GM18868 (cell line): ENCODE measurements around the gene CFAP69.
"Not testable (repeated sequence)": the region's sequence is repeated elsewhere in the genome, so short reads cannot be mapped to it uniquely, and the experiment has no call there.

Source experiments
- ATAC-seq: cut with Tn5 transposase; IDR thresholded peaks from one replicate; pipeline ENCODE4 v1.9.1; 2021; ENCODE audit warnings: mild to moderate bottlenecking, moderate library complexity; ENCODE audit not compliant: unreplicated experiment

The CFAP69 gene

DNA sequence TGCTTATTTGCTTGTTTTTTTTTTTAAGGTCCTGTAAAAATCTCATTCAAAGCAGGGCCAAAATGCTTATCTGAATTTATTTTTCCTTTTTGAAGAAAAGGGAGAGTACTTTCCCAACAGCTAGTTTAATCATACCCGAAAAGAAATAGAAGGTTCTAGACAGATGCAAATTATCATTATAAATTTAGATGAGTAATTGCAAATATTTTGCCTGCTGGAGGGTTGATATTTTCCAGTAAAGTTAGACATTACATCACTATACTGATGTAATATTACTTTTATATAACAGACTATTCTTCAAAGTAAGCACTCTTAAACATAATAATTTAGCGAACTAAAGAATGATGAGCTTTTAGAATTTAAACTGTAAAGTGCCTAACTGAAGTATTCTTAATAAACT lies 14.1 kb upstream of the CFAP69 start:
- ATAC-seq, result no peak

- no peak for ATAC-seq
Measured at GRCh38 chr7:90231304-90231703, 13.7 kb upstream of the CFAP69 start.

DNA sequence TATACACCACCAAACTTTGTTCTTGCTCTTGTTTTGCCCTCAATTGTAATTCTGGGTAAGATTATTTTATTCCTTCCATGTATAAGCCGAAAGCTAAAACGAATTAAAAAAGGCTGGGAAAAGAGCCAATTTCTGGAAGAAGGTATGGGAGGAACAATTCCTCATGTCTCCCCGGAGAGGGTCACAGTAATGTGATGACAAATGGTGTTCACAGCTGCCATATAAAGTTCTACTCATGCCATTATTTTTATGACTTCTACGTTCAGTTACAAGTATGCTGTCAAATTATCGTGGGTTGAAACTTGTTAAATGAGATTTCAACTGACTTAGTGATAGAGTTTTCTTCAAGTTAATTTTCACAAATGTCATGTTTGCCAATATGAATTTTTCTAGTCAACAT lies 12.5 kb upstream of the CFAP69 start:
- no peak for ATAC-seq

DNA sequence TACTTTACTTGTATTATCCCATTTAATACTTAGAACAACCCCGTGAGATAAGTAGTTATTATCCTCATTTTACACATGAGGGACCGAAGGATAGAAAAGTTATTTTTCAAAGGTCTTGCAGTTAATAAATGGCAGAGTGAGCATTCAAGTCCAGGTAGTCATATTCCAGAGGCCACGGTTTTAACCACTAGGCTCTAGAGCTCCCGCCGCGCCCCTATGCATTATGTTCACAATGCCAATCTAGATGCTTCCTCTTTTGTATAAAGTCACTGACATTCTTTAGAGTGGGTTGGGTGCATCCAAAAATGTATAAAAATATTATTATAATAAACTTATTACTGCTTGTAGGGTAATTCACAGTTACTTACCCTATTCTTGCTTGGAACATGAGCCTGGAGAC lies 11.4 kb upstream of the CFAP69 start:
- ATAC-seq, result no peak

- ATAC-seq, result no peak
Measured at GRCh38 chr7:90236721-90237289, 8.2 kb upstream of the CFAP69 start.

- ATAC-seq, result no peak
Measured at GRCh38 chr7:90238022-90238421, 7.0 kb upstream of the CFAP69 start.

DNA sequence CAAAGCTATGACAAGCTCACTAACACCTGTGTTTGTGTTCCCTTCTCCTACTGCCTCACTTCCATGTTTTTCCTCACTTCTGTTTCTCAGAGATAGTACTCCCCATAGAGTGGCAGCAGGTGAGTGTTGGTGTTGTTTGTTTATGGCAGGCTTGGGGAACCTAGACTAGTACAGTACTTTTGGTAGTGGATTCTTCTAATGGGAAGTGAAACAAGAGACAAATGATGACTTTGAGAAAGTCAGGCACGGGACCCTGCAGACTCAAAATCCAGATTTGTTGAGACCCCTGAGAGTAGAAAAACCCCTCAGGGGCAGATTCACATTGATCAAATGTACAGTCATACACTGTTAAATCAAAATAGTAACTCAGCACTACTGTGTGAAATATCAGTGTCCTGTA lies 6.4 kb upstream of the CFAP69 start:
- ATAC-seq, result peak; percentile 66

GRCh38 chr7:90239050-90239449 lies 5.9 kb upstream of the CFAP69 start:
- no peak for ATAC-seq

DNA sequence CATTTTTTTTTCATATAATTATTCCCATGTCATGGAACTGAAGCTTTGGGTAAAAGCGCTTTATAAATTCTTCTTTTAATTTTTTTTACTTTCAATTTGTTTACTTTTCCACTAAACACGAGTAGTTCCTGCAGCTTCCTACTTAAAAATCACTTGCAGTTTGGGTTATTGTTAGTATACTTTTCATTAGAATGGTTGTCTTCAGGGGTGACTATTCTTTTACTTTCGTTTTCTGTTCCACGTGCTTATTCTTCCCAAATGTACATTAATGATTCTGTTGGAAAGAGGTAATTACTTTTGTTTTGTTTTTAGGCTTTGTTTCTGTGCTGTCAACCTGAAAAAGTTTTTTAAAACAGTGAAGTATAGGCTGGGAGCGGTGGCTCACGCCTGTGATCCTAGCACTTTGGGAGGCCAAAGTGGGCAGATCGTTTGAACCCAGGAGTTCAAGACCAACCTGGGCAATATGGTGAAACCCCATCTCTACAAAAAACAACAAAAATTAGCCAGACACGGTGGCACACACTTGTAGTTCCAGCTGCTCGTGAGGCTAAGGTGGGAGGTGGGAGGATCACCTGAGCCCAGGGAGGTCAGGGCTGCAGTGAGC lies 5.2 kb upstream of the CFAP69 start:
- ATAC-seq, result no peak

DNA sequence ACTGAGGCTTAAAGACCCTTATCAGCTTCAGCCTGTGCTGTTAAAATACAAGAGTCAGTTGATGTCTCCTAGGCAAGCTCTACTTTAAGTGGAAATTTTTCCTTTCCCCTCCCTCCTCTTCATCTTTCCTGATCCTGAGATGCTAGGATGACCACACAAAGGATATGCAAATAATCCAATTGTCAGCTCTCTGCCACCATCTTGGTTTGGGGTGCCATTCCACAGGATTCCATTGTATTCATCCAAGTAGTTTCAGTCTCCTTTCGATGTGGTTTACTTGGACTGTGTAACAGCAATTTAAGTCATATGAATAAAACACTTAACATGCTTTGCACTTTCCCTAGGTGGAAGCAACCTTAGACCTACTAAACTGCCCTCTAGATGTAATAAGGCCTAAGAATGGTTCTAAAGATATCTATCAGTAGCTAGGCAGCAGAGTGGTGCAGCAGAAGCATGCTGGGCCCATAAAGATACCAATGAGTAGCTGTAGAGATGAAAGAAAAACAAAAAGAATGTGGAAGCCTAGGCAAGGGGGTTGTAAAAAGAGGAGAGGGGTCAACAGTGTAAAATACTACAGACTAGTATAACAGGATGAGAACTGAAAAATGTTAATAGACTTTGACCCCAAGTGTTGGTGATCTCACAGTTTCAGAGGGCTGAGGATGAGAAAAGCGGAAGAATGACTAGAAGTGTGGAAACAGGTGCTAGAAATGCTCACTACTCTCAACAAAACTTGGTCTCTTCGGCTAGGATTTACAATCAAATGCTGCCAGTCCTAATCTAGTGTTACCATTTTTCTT lies 2.4 kb upstream of the CFAP69 start:
- peak; percentile 46 for ATAC-seq

DNA sequence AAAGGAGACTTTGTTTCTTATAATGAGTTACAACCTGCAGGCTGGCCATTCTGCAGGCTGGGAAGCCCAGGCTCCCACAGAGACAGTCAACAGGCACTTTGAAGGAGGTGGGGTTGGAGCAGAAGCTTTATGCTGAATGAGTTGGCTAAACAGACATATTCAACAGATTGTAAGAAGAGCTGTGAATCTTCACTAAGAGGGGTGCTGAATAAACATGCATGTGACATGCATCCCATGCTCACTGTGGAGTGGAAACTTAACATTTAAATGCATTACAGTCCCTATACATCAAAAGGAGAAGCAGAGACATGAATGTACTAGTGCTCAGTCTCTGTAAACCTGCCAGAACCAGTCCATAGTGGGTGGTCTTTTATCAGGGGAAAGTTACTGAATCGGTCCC lies 1.4 kb upstream of the CFAP69 start:
- no peak for ATAC-seq

- peak; percentile 0 for ATAC-seq
Measured at GRCh38 chr7:90244565-90244908, 437 bp upstream of the CFAP69 start.

- no peak for ATAC-seq
Measured at GRCh38 chr7:90246171-90246570, 1.2 kb downstream of the CFAP69 start.

DNA sequence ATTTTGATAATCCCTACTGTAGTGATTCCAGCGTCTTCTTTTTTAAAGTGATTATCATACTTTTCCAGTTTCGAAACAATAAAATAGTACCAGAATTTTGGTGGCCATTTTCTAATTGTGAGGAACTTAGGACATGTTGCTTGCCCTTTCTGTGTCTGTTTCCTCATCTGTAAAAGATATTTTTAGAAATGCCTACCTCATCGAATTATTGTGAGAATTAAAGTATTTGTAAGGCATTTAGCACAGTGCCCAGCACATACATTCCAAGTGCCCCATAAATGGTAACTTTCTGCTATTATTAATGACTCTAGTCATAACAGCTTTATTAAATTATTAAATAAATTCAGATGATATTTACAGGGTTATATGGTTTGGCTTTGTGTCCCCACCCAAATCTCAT lies 3.7 kb downstream of the CFAP69 start:
- ATAC-seq, result no peak

DNA sequence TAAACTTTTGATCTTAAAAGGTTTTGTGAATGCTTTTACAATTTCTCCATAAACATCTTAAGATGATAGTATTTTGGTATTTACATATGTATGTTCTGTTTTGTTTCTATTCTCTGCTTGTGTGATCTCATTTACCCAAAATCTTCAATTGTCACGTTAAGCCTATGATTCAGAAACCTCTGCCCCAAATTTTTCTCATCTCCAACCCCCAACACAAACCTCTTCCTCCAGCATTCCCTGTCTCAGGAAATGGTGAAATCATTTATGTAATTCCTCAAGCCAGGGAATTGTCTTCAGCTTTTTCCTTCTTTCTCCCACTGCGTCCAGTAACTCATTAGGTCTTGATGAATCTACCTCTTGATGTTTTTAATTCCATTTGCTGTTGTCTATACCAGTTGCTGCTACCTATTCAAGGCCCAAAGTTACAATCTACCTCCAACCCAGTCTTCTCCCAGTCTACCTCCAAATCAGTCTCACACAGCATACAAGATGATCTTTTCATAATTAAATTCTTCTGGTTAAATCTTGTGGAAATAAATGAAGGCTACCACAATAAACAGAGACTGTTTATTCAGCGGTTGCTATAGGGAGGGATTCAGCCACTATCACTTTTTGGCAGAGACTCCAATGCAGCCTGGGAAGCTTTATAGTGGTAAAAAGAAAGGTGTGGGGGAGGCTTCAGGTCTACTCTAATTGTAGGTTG lies 5.8 kb downstream of the CFAP69 start:
- ATAC-seq, result no peak

DNA sequence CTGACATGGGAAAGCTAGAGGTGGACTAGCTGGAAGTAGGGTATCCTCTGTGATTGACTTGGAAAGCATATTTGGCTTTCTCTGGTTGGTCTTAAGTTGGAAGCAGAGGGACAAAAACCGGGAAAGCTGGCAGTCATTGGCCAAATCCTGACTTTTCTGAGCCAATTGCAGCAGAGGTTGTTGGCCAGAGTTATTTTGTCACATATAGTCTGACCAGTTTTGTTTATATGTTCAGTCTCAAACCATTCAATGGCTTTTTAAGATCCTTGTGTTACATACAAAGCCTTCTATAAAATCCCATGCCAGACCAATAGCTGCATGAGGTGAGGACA lies 6.3 kb downstream of the CFAP69 start:
- no peak for ATAC-seq

DNA sequence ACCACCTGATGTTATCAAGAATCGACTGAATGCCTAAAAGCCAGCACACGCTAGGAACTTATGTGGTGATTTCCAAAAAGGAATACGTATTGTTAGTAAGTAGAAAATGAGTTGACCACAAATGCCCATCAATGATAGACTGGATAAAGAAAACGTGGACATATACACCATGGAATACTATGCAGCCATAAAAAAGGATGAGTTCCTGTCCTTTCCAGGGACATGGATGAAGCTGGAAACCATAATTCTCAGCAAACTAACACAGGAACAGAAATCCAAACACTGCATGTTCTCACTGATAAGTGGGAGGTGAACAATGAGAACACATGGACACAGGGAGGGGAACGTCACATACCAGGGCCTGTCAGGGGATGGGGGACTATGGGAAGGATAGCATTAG lies 11.0 kb downstream of the CFAP69 start:
- ATAC-seq, result not testable (repeated sequence)

DNA sequence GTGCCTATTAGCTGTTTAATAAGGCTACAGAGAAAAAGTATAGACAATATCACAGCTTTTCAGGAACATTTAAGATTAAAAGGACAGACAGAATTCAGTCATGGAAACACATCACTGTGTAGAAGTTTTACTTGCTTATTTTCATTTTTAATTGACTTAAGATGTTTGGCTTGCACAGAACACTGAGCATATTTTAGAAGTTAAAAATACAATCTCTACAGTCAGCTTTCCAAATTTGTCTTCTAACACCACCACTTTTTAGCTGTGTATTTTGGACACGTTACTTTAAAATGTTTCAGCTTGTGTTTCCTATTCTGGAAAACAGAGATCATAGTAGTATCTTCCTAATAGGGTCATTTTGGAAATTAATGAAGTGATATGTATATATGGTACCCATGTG lies 11.8 kb downstream of the CFAP69 start:
- no peak for ATAC-seq

DNA sequence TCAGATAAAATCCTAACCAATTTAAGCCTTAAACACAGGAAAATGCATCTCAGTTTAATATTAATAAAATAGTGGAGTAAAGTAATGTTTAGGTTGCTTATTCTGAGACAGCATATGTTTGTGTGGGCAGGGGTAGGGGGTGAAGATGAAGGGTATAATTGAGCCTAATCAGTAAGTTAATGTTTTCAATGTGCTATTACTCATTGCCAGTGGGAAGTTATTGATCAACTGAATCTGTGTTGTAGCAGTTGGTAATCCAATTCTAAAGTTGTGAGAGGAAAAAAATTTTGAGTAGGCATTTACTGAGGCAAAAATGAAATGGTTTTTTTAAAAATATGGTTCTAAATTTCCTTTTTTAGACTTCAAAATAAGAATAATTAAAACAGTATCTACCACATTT lies 16.5 kb downstream of the CFAP69 start:
- no peak for ATAC-seq

DNA sequence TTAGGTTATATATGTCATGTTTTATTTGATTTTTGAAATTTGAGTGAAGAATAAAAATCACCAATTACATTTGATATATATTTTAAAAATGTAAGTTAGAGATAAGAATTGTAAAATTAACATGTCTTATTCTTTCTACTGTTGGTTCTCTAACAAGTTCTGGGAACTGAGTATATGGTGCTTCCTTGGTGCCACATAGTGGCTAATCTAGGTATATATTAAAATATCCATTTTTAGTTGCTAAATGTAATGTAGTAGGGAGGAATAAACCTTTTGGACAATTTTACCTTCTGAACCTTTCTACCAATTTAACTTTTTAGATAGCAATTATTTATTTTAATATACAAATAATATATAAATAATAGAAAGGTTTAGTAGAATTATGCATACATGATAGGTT lies 17.5 kb downstream of the CFAP69 start:
- peak; percentile 97 for ATAC-seq

DNA sequence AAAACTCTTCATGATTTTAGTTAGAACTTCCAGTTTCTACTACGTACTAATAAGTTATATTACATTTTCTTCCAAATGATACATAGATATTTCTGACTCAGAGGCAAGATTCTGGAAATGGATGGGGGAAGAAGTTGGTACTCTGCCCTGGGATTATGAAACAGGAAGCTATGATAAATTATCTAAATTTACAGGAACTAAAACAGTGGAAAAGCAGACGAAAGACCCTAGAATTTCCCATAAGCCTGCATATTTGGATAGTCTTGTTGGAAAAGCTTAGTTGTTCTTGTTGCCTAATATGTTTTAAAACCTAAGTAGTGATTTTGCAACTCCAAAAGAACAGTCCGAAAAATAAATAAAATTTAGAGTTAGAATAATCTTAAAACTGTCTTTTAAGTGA lies 21.8 kb downstream of the CFAP69 start:
- no peak for ATAC-seq

GRCh38 chr7:90267263-90267858 lies 22.4 kb downstream of the CFAP69 start:
- ATAC-seq, result no peak
